Liver (tissue), 9 donors: ENCODE data around the gene USP35. TPM values are rescaled to one million over a fixed set of nuclear protein-coding genes. Genes with fewer than 3 reads are reported as not detected.

Source experiments
- DNase-seq: peaks from one replicate; pipeline ENCODE4 v3.0.0-alpha.2; 2017; ENCODE audit warnings: low spot score
- H3K27ac ChIP-seq, 2 donors: one replicate each; pipeline ENCODE4 v1.7.0; 2013; ENCODE audit warnings: inconsistent platforms in 2 of 2, low read length in 2 of 2, control low read depth in 1 of 2, low read depth in 1 of 2, mild to moderate bottlenecking in 1 of 2
- H3K27me3 ChIP-seq, 4 donors: one replicate each; pipeline versions ENCODE4 v1.6.1 to v1.7.0; 2013; ENCODE audit warnings: low read length in 3 of 4, inconsistent platforms in 1 of 4, mild to moderate bottlenecking in 1 of 4, moderate library complexity in 1 of 4; ENCODE audit not compliant: control insufficient read depth in 4 of 4, insufficient read depth in 4 of 4
- H3K36me3 ChIP-seq, 4 donors: one replicate each; pipeline versions ENCODE4 v1.6.1 to v1.7.0; 2013; ENCODE audit warnings: low read length in 3 of 4, mild to moderate bottlenecking in 3 of 4, low read depth in 1 of 4, moderate library complexity in 1 of 4; ENCODE audit not compliant: control insufficient read depth in 4 of 4, insufficient read depth in 3 of 4
- H3K4me1 ChIP-seq, 4 donors: one replicate each; pipeline versions ENCODE4 v1.6.1 to v1.7.0; 2013; ENCODE audit warnings: low read length in 3 of 4, mild to moderate bottlenecking in 3 of 4, moderate library complexity in 1 of 4; ENCODE audit not compliant: control insufficient read depth in 4 of 4, insufficient read depth in 4 of 4
- H3K4me3 ChIP-seq, 3 donors: one replicate each; pipeline versions ENCODE4 v1.6.1 to v1.7.0; 2013; ENCODE audit warnings: low read length in 3 of 3, control low read depth in 1 of 3, low read depth in 1 of 3, mild to moderate bottlenecking in 1 of 3
- H3K9ac ChIP-seq, 2 donors: one replicate each; pipeline ENCODE4 v1.7.0; 2013; ENCODE audit warnings: low read length in 2 of 2, mild to moderate bottlenecking in 2 of 2, moderate library complexity in 2 of 2, control low read depth in 1 of 2, low read depth in 1 of 2
- H3K9me3 ChIP-seq, 4 donors: one replicate each; pipeline versions ENCODE4 v1.6.1 to v1.7.0; 2013; ENCODE audit warnings: low read length in 3 of 4; ENCODE audit not compliant: control insufficient read depth in 4 of 4
- ATF3 ChIP-seq: IDR thresholded peaks from 2 replicates; pipeline ENCODE4 v1.6.1; 2016; ENCODE audit warnings: antibody characterized with exemption
- CTCF ChIP-seq: fragments of 150-350 bp; IDR thresholded peaks from 2 replicates; pipeline ENCODE4 v1.5.1; 2017; ENCODE audit warnings: improper control_type of control experiment, low read depth, low read length; ENCODE audit not compliant: missing input control
- EGR1 ChIP-seq, 2 donors: IDR thresholded peaks; 2 replicates each; pipeline ENCODE4 v1.6.1; 2016 to 2018; ENCODE audit warnings: antibody characterized with exemption in 2 of 2, low read depth in 2 of 2
- FOXA1 ChIP-seq: IDR thresholded peaks from 2 replicates; pipeline ENCODE4 v1.6.1; 2016; ENCODE audit warnings: antibody characterized with exemption
- FOXA2 ChIP-seq: IDR thresholded peaks from 2 replicates; pipeline ENCODE4 v1.6.1; 2016; ENCODE audit warnings: antibody characterized with exemption
- GABPA ChIP-seq, 2 donors: IDR thresholded peaks in 1 of 2; conservative IDR thresholded peaks in 1 of 2; 2 replicates each; pipeline ENCODE4 v1.6.1; 2016; ENCODE audit warnings: antibody characterized with exemption in 2 of 2, mild to moderate bottlenecking in 1 of 2, moderate library complexity in 1 of 2
- HNF4A ChIP-seq, 2 donors: conservative IDR thresholded peaks; 2 replicates each; pipeline ENCODE4 v1.6.1; 2016; ENCODE audit warnings: antibody characterized with exemption in 2 of 2, mild to moderate bottlenecking in 2 of 2
- HNF4G ChIP-seq: IDR thresholded peaks from 2 replicates; pipeline ENCODE4 v1.6.1; 2016; ENCODE audit warnings: antibody characterized with exemption
- JUND ChIP-seq, 2 donors: IDR thresholded peaks; 2 replicates each; pipeline ENCODE4 v1.6.1; 2016; ENCODE audit warnings: antibody characterized with exemption in 2 of 2
- NR2F2 ChIP-seq: IDR thresholded peaks from 2 replicates; pipeline ENCODE4 v1.6.1; 2016; ENCODE audit warnings: antibody characterized with exemption
- RAD21 ChIP-seq, 2 donors: IDR thresholded peaks; 2 replicates each; pipeline ENCODE4 v1.6.1; 2016; ENCODE audit warnings: antibody characterized with exemption in 2 of 2, mild to moderate bottlenecking in 2 of 2
- RXRA ChIP-seq, 2 donors: IDR thresholded peaks; 2 replicates each; pipeline ENCODE4 v1.6.1; 2017 to 2018; ENCODE audit warnings: antibody characterized with exemption in 2 of 2, mild to moderate bottlenecking in 1 of 2
- TAF1 ChIP-seq: conservative IDR thresholded peaks from 2 replicates; pipeline ENCODE4 v1.6.1; 2016; ENCODE audit warnings: antibody characterized with exemption, mild to moderate bottlenecking
- YY1 ChIP-seq: IDR thresholded peaks from 2 replicates; pipeline ENCODE4 v1.6.1; 2016; ENCODE audit warnings: antibody characterized with exemption, mild to moderate bottlenecking
- WGBS: extraction: QIAGEN DNeasy Blood & Tissue Kit; methylation state at CpG from one replicate; pipeline ENCODE4 v1.1.7; 2013; 5-methylcytosine and 5-hydroxymethylcytosine counted together
- polyA plus RNA-seq, 2 donors: library from polyadenylated mRNA; stranded (reverse) in 1 of 2; unstranded in 1 of 2; fragments of 200-250 nt in 1 of 2; fragments of >200 nt in 1 of 2; fragmentation: Nextera tagmentation in 1 of 2; extraction: Ambion mirVana in 1 of 2; gene quantifications; one replicate each; pipeline versions ENCODE4 v1.2.1 to v1.2.3, GENCODE V29; 2013 to 2015
- total RNA-seq, 2 donors: library from RNA; depleted of rRNA; stranded (reverse); fragments of >200 nt; gene quantifications; one replicate each; pipeline ENCODE4 v1.2.3, GENCODE V29; 2014
- TF ChIP-seq, protein P1 (sequence below): IDR thresholded peaks from 2 replicates; pipeline ENCODE4 v1.6.1; 2016; ENCODE audit warnings: antibody characterized with exemption
- TF ChIP-seq, protein P2 (sequence below): IDR thresholded peaks from 2 replicates; pipeline ENCODE4 v1.6.1; 2016; ENCODE audit warnings: antibody characterized with exemption
- TF ChIP-seq, protein P3 (sequence below): IDR thresholded peaks from 2 replicates; pipeline ENCODE4 v1.6.1; 2016; ENCODE audit warnings: antibody characterized with exemption, mild to moderate bottlenecking
- donor health status: healthy.
- donor health status: healthy.
- donor health status: healthy.
- donor health status: healthy.
- donor health status: healthy.

USP35 gene
- total and polyA plus RNA-seq, 4 donors: 2.3 to 11.0 (median 4.8) TPM

GRCh38 chr11:78205691-78206090 lies 17.0 kb downstream of the USP35 start:
- H3K4me3 ChIP-seq: no peak overlapping the region
- no peaks in the 10 kb centered on the region for H3K4me1 ChIP-seq
- H3K36me3 ChIP-seq: peaks cover 6 to 39% (median 17%) of the 10 kb centered on the region in 4 donors
- no peak overlapping the region for H3K9ac ChIP-seq
- DNase-seq: no peak
- TF ChIP-seq TAF1 (no peak), GABPA (IDR thresholded peaks at IDR 0.05 in 1 of 2, conservative IDR thresholded peaks at IDR 0.05 in 1 of 2) (no peak), HNF4A (conservative IDR thresholded peaks at IDR 0.05) (no peak), HNF4G (no peak), CTCF (no peak), ATF3 (no peak), EGR1 (IDR thresholded peaks at IDR 0.05; ENCODE audit: low read depth in 2 of 2) (no peak), RXRA (IDR thresholded peaks at IDR 0.05) (no peak), JUND (IDR thresholded peaks at IDR 0.05) (no peak), YY1 (no peak)
- TF ChIP-seq, protein P1, sequence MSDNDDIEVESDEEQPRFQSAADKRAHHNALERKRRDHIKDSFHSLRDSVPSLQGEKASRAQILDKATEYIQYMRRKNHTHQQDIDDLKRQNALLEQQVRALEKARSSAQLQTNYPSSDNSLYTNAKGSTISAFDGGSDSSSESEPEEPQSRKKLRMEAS: no peak
- TF ChIP-seq, protein P2, sequence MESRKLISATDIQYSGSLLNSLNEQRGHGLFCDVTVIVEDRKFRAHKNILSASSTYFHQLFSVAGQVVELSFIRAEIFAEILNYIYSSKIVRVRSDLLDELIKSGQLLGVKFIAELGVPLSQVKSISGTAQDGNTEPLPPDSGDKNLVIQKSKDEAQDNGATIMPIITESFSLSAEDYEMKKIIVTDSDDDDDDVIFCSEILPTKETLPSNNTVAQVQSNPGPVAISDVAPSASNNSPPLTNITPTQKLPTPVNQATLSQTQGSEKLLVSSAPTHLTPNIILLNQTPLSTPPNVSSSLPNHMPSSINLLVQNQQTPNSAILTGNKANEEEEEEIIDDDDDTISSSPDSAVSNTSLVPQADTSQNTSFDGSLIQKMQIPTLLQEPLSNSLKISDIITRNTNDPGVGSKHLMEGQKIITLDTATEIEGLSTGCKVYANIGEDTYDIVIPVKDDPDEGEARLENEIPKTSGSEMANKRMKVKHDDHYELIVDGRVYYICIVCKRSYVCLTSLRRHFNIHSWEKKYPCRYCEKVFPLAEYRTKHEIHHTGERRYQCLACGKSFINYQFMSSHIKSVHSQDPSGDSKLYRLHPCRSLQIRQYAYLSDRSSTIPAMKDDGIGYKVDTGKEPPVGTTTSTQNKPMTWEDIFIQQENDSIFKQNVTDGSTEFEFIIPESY: no peak
- H3K27me3 ChIP-seq: no peaks in the 10 kb centered on the region
- no peaks in the 10 kb centered on the region for H3K9me3 ChIP-seq
- WGBS: 95% methylated on average over 7 of the region's 7 CpGs
- no peak overlapping the region for H3K27ac ChIP-seq

GRCh38 chr11:78207532-78208256 lies 19.0 kb downstream of the USP35 start:
- Histone ChIP-seq H3K27me3 (no peaks in the 10 kb centered on the region), H3K4me1 (no peaks in the 10 kb centered on the region), H3K9ac (no peak overlapping the region), H3K4me3 (no peak overlapping the region), H3K27ac (no peak overlapping the region), H3K36me3 (peaks cover 6 to 33% (median 10%) of the 10 kb centered on the region in 4 donors), H3K9me3 (no peaks in the 10 kb centered on the region)
- DNase-seq: no peak
- WGBS: 94% methylated on average over 11 of the region's 11 CpGs
- no peak for TF ChIP-seq RAD21 (IDR thresholded peaks at IDR 0.05)
- TF ChIP-seq HNF4G: no peak
- TF ChIP-seq, protein P3, sequence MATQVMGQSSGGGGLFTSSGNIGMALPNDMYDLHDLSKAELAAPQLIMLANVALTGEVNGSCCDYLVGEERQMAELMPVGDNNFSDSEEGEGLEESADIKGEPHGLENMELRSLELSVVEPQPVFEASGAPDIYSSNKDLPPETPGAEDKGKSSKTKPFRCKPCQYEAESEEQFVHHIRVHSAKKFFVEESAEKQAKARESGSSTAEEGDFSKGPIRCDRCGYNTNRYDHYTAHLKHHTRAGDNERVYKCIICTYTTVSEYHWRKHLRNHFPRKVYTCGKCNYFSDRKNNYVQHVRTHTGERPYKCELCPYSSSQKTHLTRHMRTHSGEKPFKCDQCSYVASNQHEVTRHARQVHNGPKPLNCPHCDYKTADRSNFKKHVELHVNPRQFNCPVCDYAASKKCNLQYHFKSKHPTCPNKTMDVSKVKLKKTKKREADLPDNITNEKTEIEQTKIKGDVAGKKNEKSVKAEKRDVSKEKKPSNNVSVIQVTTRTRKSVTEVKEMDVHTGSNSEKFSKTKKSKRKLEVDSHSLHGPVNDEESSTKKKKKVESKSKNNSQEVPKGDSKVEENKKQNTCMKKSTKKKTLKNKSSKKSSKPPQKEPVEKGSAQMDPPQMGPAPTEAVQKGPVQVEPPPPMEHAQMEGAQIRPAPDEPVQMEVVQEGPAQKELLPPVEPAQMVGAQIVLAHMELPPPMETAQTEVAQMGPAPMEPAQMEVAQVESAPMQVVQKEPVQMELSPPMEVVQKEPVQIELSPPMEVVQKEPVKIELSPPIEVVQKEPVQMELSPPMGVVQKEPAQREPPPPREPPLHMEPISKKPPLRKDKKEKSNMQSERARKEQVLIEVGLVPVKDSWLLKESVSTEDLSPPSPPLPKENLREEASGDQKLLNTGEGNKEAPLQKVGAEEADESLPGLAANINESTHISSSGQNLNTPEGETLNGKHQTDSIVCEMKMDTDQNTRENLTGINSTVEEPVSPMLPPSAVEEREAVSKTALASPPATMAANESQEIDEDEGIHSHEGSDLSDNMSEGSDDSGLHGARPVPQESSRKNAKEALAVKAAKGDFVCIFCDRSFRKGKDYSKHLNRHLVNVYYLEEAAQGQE: no peak
- no peak for TF ChIP-seq FOXA2
- TF ChIP-seq NR2F2: no peak
- no peak for TF ChIP-seq CTCF
- TF ChIP-seq TAF1: no peak
- TF ChIP-seq FOXA1: no peak
- TF ChIP-seq YY1: no peak
- TF ChIP-seq, protein P1: no peak
- TF ChIP-seq GABPA (IDR thresholded peaks at IDR 0.05 in 1 of 2, conservative IDR thresholded peaks at IDR 0.05 in 1 of 2): no peak
- TF ChIP-seq, protein P2: no peak
- TF ChIP-seq RXRA (IDR thresholded peaks at IDR 0.05): no peak
- TF ChIP-seq JUND (IDR thresholded peaks at IDR 0.05): no peak
- TF ChIP-seq ATF3: no peak
